H9 (cell line): ENCODE measurements around the gene MICALL2. TPM values are rescaled to one million over a fixed set of nuclear protein-coding genes. Genes with fewer than 3 reads are reported as not detected.

Experiments
- DNase-seq: peaks from one replicate; pipeline ENCODE4 v3.0.0-alpha.2; 2017
- H2AFZ ChIP-seq: one replicate; pipeline ENCODE4 v1.6.1; 2013; ENCODE audit warnings: mild to moderate bottlenecking, low read length, control low read depth, moderate library complexity
- H2AK5ac ChIP-seq: 2 replicates; pipeline ENCODE4 v1.6.1; 2013; ENCODE audit warnings: low read length, control low read depth, mixed read lengths; ENCODE audit not compliant: insufficient read length
- H2BK120ac ChIP-seq: one replicate; pipeline ENCODE4 v1.6.1; 2013; ENCODE audit warnings: low read depth, mild to moderate bottlenecking, low read length, control low read depth, inconsistent platforms; ENCODE audit not compliant: poor library complexity, severe bottlenecking
- H2BK12ac ChIP-seq: 2 replicates; pipeline ENCODE4 v1.6.1; 2013; ENCODE audit warnings: low read length, control low read depth, mixed read lengths, low read depth; ENCODE audit not compliant: insufficient read length
- H2BK15ac ChIP-seq: 2 replicates; pipeline ENCODE4 v1.6.1; 2013; ENCODE audit warnings: low read depth, low read length, control low read depth
- H2BK20ac ChIP-seq: one replicate; pipeline ENCODE4 v1.6.1; 2013; ENCODE audit warnings: low read depth, mild to moderate bottlenecking, low read length, control low read depth, inconsistent platforms; ENCODE audit not compliant: poor library complexity, severe bottlenecking
- H2BK5ac ChIP-seq: 2 replicates; pipeline ENCODE4 v1.6.1; 2013; ENCODE audit warnings: low read length, control low read depth, mixed read lengths; ENCODE audit not compliant: insufficient read length
- H3K14ac ChIP-seq: 2 replicates; pipeline ENCODE4 v1.6.1; 2013; ENCODE audit warnings: low read length, control low read depth; ENCODE audit not compliant: insufficient read depth
- H3K18ac ChIP-seq: 2 replicates; pipeline ENCODE4 v1.6.1; 2013; ENCODE audit warnings: low read depth, mild to moderate bottlenecking, mixed read lengths, low read length, control low read depth; ENCODE audit not compliant: insufficient read length
- H3K23ac ChIP-seq: 2 replicates; pipeline ENCODE4 v1.6.1; 2013; ENCODE audit warnings: low read length, control low read depth, mixed read lengths, low read depth; ENCODE audit not compliant: insufficient read length
- H3K23me2 ChIP-seq: 2 replicates; pipeline ENCODE4 v1.6.1; 2013; ENCODE audit warnings: low read depth, mild to moderate bottlenecking, mixed read lengths, low read length, control low read depth; ENCODE audit not compliant: insufficient read length, poor library complexity, severe bottlenecking
- H3K27ac ChIP-seq: 2 replicates; pipeline ENCODE4 v1.5.1; 2013; ENCODE audit warnings: low read length, control low read depth, mixed read lengths, low read depth; ENCODE audit not compliant: insufficient read length
- H3K27me3 ChIP-seq: 2 replicates; pipeline ENCODE4 v1.6.1; 2013; ENCODE audit warnings: low read length, control low read depth, inconsistent platforms; ENCODE audit not compliant: insufficient read depth
- H3K4ac ChIP-seq: 2 replicates; pipeline ENCODE4 v1.6.1; 2013; ENCODE audit warnings: low read depth, mild to moderate bottlenecking, control low read depth, inconsistent platforms, low read length, moderate library complexity
- H3K4me1 ChIP-seq: 2 replicates; pipeline ENCODE4 v1.6.1; 2013; ENCODE audit warnings: low read length, control low read depth, inconsistent platforms; ENCODE audit not compliant: insufficient read depth
- H3K4me2 ChIP-seq: 2 replicates; pipeline ENCODE4 v1.6.1; 2013; ENCODE audit warnings: low read length, control low read depth, mixed read lengths; ENCODE audit not compliant: insufficient read length, insufficient read depth
- H3K56ac ChIP-seq: 2 replicates; pipeline ENCODE4 v1.6.1; 2013; ENCODE audit warnings: low read depth, mild to moderate bottlenecking, mixed read lengths, low read length, control low read depth; ENCODE audit not compliant: insufficient read length
- H3K79me1 ChIP-seq: 2 replicates; pipeline ENCODE4 v1.6.1; 2013; ENCODE audit warnings: low read depth, mild to moderate bottlenecking, moderate library complexity, low read length, control low read depth, inconsistent platforms; ENCODE audit not compliant: insufficient read depth, poor library complexity, severe bottlenecking
- H3K79me2 ChIP-seq: 2 replicates; pipeline ENCODE4 v1.6.1; 2013; ENCODE audit warnings: low read length, control low read depth, inconsistent platforms; ENCODE audit not compliant: insufficient read depth
- H3K9ac ChIP-seq: 2 replicates; pipeline ENCODE4 v1.6.1; 2013; ENCODE audit warnings: low read length, control low read depth, mixed read lengths; ENCODE audit not compliant: insufficient read length; ENCODE audit errors: extremely low read depth
- H3K9me3 ChIP-seq: one replicate; pipeline ENCODE4 v1.6.1; 2013; ENCODE audit warnings: low read depth, low read length, inconsistent platforms; ENCODE audit not compliant: control insufficient read depth
- H3T11ph ChIP-seq: one replicate; pipeline ENCODE4 v1.6.1; 2013; ENCODE audit warnings: mild to moderate bottlenecking, low read length, control low read depth, inconsistent platforms
- H4K20me1 ChIP-seq: one replicate; pipeline ENCODE4 v1.6.1; 2013; ENCODE audit not compliant: control insufficient read depth, insufficient read length, insufficient read depth
- H4K5ac ChIP-seq: 2 replicates; pipeline ENCODE4 v1.6.1; 2013; ENCODE audit warnings: low read depth, mild to moderate bottlenecking, mixed read lengths, low read length, control low read depth; ENCODE audit not compliant: insufficient read length
- H4K8ac ChIP-seq: replicated peaks from 2 replicates; pipeline ENCODE4 v1.6.1; 2013; ENCODE audit warnings: low read length, control low read depth, mixed read lengths, low read depth; ENCODE audit not compliant: insufficient read length
- H4K91ac ChIP-seq: 2 replicates; pipeline ENCODE4 v1.6.1; 2013; ENCODE audit warnings: low read depth, mild to moderate bottlenecking, moderate library complexity, mixed read lengths, low read length, control low read depth; ENCODE audit not compliant: insufficient read length
- H3K27ac Mint-ChIP-seq, 3 experiments: 2 replicates in 2 of 3; 3 replicates in 1 of 3; pipeline ENCODE4 v1.8.0; 2020 to 2021; ENCODE audit warnings: mixed read lengths in 3 of 3, mild to moderate bottlenecking in 1 of 3, moderate library complexity in 1 of 3
- H3K27me3 Mint-ChIP-seq: 2 replicates; pipeline ENCODE4 v1.8.0; 2021; ENCODE audit warnings: low read depth, mild to moderate bottlenecking, moderate library complexity, mixed read lengths
- H3K36me3 Mint-ChIP-seq, 3 experiments: 2 replicates in 2 of 3; 3 replicates in 1 of 3; pipeline ENCODE4 v1.8.0; 2020 to 2021; ENCODE audit warnings: low read depth in 3 of 3, mixed read lengths in 3 of 3; ENCODE audit not compliant: insufficient read depth in 1 of 3
- H3K4me1 Mint-ChIP-seq, 2 experiments: 2 replicates each; pipeline ENCODE4 v1.8.0; 2020; ENCODE audit warnings: mixed read lengths in 2 of 2
- H3K4me3 Mint-ChIP-seq, 2 experiments: 2 replicates in 1 of 2; 3 replicates in 1 of 2; pipeline ENCODE4 v1.8.0; 2020 to 2021; ENCODE audit warnings: mild to moderate bottlenecking in 2 of 2, mixed read lengths in 2 of 2, moderate library complexity in 1 of 2
- H3K9me3 Mint-ChIP-seq, 2 experiments: 2 replicates in 1 of 2; 3 replicates in 1 of 2; pipeline ENCODE4 v1.8.0; 2020; ENCODE audit warnings: mild to moderate bottlenecking in 2 of 2, mixed read lengths in 2 of 2, moderate library complexity in 1 of 2
- CTCF ChIP-seq: fragments of 200-600 bp; sonication (generic); conservative IDR thresholded peaks from 3 replicates; pipeline ENCODE4 v1.8.0; 2021; ENCODE audit warnings: antibody characterized with exemption, mild to moderate bottlenecking
- WGBS: extraction: QIAGEN DNeasy Blood & Tissue Kit; methylation state at CpG from one replicate; pipeline ENCODE4 v1.1.7; 2013; ENCODE audit warnings: missing lambda C conversion rate, low lambda C conversion rate, mixed read lengths; ENCODE audit not compliant: insufficient read length; ENCODE audit errors: extremely low coverage; 5-methylcytosine and 5-hydroxymethylcytosine counted together
- total RNA-seq: library from RNA; stranded (reverse); gene quantifications from 2 replicates; pipeline ENCODE4 v1.2.1, GENCODE V29; 2021

MICALL2 gene
- total RNA-seq, 1 experiment from 2014 or later = 7.1 TPM

- H3K23ac ChIP-seq = no peak overlapping the region
- H3K56ac ChIP-seq = no peak overlapping the region
- no peaks in the 10 kb centered on the region for H3K79me2 ChIP-seq
- no peak overlapping the region for H2AK5ac ChIP-seq
- no peak overlapping the region for H3K27ac ChIP-seq
- no peak overlapping the region for H4K5ac ChIP-seq
- no peaks in the 10 kb centered on the region for H3K9me3 ChIP-seq
- H3K79me1 ChIP-seq = no peaks in the 10 kb centered on the region
- H3K4me1 Mint-ChIP-seq = peaks cover 2 to 9% of the 10 kb centered on the region in 2 experiments
- no peak overlapping the region for H4K8ac ChIP-seq
- H3K27ac Mint-ChIP-seq = no peak overlapping the region
- DNase-seq = no peak
- no peaks in the 10 kb centered on the region for H3K9me3 Mint-ChIP-seq
- H3K9ac ChIP-seq = no peak overlapping the region
- H2BK20ac ChIP-seq = no peak overlapping the region
- no peaks in the 10 kb centered on the region for H3K27me3 Mint-ChIP-seq
- no peak overlapping the region for H3K4me2 ChIP-seq
- H2BK5ac ChIP-seq = no peak overlapping the region
- no peak overlapping the region for H2BK15ac ChIP-seq
- peaks cover 2 to 30% (median 19%) of the 10 kb centered on the region in 3 experiments; a peak in 5 of 7 replicates for H3K36me3 Mint-ChIP-seq
- no peak for TF ChIP-seq CTCF
- H3K18ac ChIP-seq = no peak overlapping the region
- H3K4me1 ChIP-seq = no peaks in the 10 kb centered on the region
- H3K14ac ChIP-seq = no peak overlapping the region
- H3T11ph ChIP-seq = no peak overlapping the region
- no peak overlapping the region for H2BK120ac ChIP-seq
- H2AFZ ChIP-seq = no peak overlapping the region
- H2BK12ac ChIP-seq = no peak overlapping the region
- no peak overlapping the region for H3K4ac ChIP-seq
- H4K20me1 ChIP-seq = no peaks in the 10 kb centered on the region
- WGBS = no CpG with 5 or more reads among the region's 21 CpGs
- H3K4me3 Mint-ChIP-seq = no peak overlapping the region
- no peaks in the 10 kb centered on the region for H3K27me3 ChIP-seq
- no peak overlapping the region for H4K91ac ChIP-seq
- no peaks in the 10 kb centered on the region for H3K23me2 ChIP-seq
These were observed 11.6 kb upstream of the MICALL2 start for GRCh38 chr7:1470901-1471300.
